ENCODE data around the gene CABP2.
"Not testable (repeated sequence)": the region's sequence is repeated elsewhere in the genome, so short reads cannot be mapped to it uniquely, and the experiment has no call there.

The CABP2 gene

DNA sequence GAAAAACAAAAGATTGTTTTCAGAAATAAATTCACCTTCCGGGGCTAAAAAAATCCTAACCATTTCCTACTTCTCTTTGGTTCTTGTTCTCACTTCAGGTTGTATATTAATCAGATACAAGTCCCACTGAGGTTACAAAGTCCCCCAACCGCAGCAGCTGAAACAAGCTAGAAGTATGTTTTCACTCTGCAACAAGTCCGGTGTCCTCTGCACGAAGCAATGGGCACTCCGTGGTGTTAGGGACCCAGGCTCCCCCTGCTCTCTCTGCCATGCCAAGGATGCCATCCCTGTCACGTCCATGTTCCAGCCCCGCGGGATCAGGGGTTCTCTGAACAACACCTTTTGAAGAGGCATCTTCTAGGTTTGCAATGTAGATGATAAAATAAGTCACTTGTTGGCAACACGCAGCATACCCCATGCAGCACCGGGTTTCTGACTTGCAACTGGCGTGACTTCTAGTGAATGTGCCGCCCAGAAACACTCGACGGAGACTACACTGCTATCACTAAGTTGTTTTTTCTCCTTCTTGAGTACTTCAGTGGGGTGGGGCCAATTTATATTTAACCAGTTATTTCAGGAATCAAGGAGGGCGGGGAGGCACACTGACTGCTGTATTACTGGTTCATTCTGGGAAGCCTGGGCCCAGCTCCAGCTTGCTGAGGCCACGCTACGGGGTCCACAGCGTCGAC is 35.0 kb upstream of the CABP2 start:
- Histone ChIP-seq H2AK5ac (ENCODE audit: low read length) (peak overlapping the region; percentile 24), H4K8ac (ENCODE audit: low read depth, low read length) (no peak overlapping the region), H3K36me3 (ENCODE audit: control insufficient read depth in 1 of 2, insufficient read depth in 2 of 2, low read length in 2 of 2) (no peaks in the 10 kb centered on the region), H3K27me3 (ENCODE audit: insufficient read depth, low read length) (no peaks in the 10 kb centered on the region), H3K18ac (ENCODE audit: low read length) (no peak overlapping the region), H3K27ac (ENCODE audit: low read depth, low read length) (no peak overlapping the region), H3K9me3 (ENCODE audit: insufficient read depth, low read depth, low read length) (no peaks in the 10 kb centered on the region), H2BK12ac (ENCODE audit: low read length) (no peak overlapping the region), H3K79me2 (ENCODE audit: control insufficient read depth, insufficient read depth, low read length, poor library complexity) (peaks cover 2% of the 10 kb centered on the region), H2AFZ (ENCODE audit: insufficient read depth, low read length, poor library complexity) (no peak overlapping the region), H3K79me1 (ENCODE audit: low read length) (peaks cover 15% of the 10 kb centered on the region), H3K4me3 (ENCODE audit: low read depth, low read length) (peak overlapping the region; percentile 40), H4K12ac (ENCODE audit: low read depth, low read length) (no peak overlapping the region), H3K4me2 (ENCODE audit: low read length) (no peak overlapping the region), H4K91ac (ENCODE audit: low read depth, low read length) (no peak overlapping the region), H3K9ac (ENCODE audit: low read length) (no peak overlapping the region), H2BK5ac (ENCODE audit: low read depth, low read length, poor library complexity) (no peak overlapping the region), H3K4me1 (ENCODE audit: control insufficient read depth in 1 of 2, insufficient read depth in 2 of 2, low read length in 2 of 2) (peaks cover 4 to 7% of the 10 kb centered on the region in 2 experiments), H2BK120ac (ENCODE audit: insufficient read depth, low read length, poor library complexity) (no peak overlapping the region), H3K23ac (ENCODE audit: low read length) (no peak overlapping the region), H3K4ac (ENCODE audit: low read depth, low read length) (no peak overlapping the region), H3K14ac (ENCODE audit: low read length) (no peak overlapping the region)
- no peak for DNase-seq
- WGBS (ENCODE audit: extremely low coverage, insufficient coverage, insufficient read length), result no CpG with 5 or more reads among the region's 19 CpGs

DNA sequence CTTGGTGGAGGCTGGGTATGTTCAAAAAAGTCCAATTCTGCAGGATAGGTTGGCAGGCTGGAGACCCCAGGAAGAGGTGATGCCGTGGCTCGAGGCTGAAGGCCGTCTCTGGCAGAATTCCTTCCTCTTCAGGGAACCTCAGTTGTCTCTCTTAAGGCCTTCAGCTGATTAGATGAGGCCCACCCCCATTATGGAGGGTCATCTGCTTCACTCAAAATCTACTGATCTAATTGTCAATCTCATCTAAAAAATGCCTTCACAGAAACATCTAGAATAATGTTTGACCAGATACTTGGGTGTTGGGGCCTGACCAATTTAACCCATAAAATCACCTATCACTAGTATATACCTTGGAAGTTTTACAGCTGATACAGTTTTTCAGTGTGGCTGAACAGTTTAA is 33.0 kb upstream of the CABP2 start:
- H3K9ac ChIP-seq (ENCODE audit: low read length), result no peak overlapping the region
- H3K79me1 ChIP-seq (ENCODE audit: low read length), result no peaks in the 10 kb centered on the region
- no peak overlapping the region for H2BK120ac ChIP-seq (ENCODE audit: insufficient read depth, low read length, poor library complexity)
- no peaks in the 10 kb centered on the region for H3K79me2 ChIP-seq (ENCODE audit: control insufficient read depth, insufficient read depth, low read length, poor library complexity)
- no peaks in the 10 kb centered on the region for H3K4me1 ChIP-seq (ENCODE audit: control insufficient read depth in 1 of 2, insufficient read depth in 2 of 2, low read length in 2 of 2)
- H2BK12ac ChIP-seq (ENCODE audit: low read length), result no peak overlapping the region
- no peak overlapping the region for H3K4me2 ChIP-seq (ENCODE audit: low read length)
- no peak overlapping the region for H2AK5ac ChIP-seq (ENCODE audit: low read length)
- no peak overlapping the region for H3K23ac ChIP-seq (ENCODE audit: low read length)
- H4K91ac ChIP-seq (ENCODE audit: low read depth, low read length), result no peak overlapping the region
- no peak overlapping the region for H2BK5ac ChIP-seq (ENCODE audit: low read depth, low read length, poor library complexity)
- H3K18ac ChIP-seq (ENCODE audit: low read length), result no peak overlapping the region
- H3K14ac ChIP-seq (ENCODE audit: low read length), result no peak overlapping the region
- no peaks in the 10 kb centered on the region for H3K27me3 ChIP-seq (ENCODE audit: insufficient read depth, low read length)
- H4K8ac ChIP-seq (ENCODE audit: low read depth, low read length), result no peak overlapping the region
- no peak overlapping the region for H4K12ac ChIP-seq (ENCODE audit: low read depth, low read length)
- no peaks in the 10 kb centered on the region for H3K36me3 ChIP-seq (ENCODE audit: control insufficient read depth in 1 of 2, insufficient read depth in 2 of 2, low read length in 2 of 2)
- no peak overlapping the region for H3K4me3 ChIP-seq (ENCODE audit: low read depth, low read length)
- DNase-seq, result no peak
- peaks cover 4% of the 10 kb centered on the region for H3K9me3 ChIP-seq (ENCODE audit: insufficient read depth, low read depth, low read length)
- no CpG with 5 or more reads among the region's 3 CpGs for WGBS (ENCODE audit: extremely low coverage, insufficient coverage, insufficient read length)
- H3K4ac ChIP-seq (ENCODE audit: low read depth, low read length), result no peak overlapping the region
- H2AFZ ChIP-seq (ENCODE audit: insufficient read depth, low read length, poor library complexity), result no peak overlapping the region
- H3K27ac ChIP-seq (ENCODE audit: low read depth, low read length), result no peak overlapping the region

DNA sequence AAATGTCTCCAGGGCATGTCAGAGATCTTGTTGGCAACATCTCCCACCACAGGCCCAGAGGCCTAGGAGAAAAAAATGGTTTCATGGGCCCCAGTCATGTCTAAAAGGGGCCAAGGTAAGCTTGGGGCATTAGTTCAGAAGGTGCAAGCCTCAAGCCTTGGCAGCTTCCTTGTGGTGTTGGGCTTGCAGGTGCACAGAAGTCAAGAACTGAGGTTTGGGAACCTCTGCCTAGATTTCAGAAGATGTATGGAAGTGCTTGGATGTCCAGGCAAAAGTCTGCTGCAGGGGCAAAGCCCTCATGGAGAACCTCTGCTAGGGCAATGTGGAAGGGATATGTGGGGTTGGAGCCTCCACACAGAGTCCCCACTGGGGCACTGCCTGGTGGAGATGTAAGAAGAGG is 28.5 kb upstream of the CABP2 start:
- not testable (repeated sequence) for H3K79me2 ChIP-seq (ENCODE audit: control insufficient read depth, insufficient read depth, low read length, poor library complexity); H3K14ac ChIP-seq (ENCODE audit: low read length); H4K8ac ChIP-seq (ENCODE audit: low read depth, low read length); H3K18ac ChIP-seq (ENCODE audit: low read length); H3K4ac ChIP-seq (ENCODE audit: low read depth, low read length); H3K4me2 ChIP-seq (ENCODE audit: low read length); H2BK12ac ChIP-seq (ENCODE audit: low read length); H4K91ac ChIP-seq (ENCODE audit: low read depth, low read length); H3K4me1 ChIP-seq (ENCODE audit: control insufficient read depth in 1 of 2, insufficient read depth in 2 of 2, low read length in 2 of 2); H3K9ac ChIP-seq (ENCODE audit: low read length); H3K27ac ChIP-seq (ENCODE audit: low read depth, low read length); DNase-seq; H4K12ac ChIP-seq (ENCODE audit: low read depth, low read length); H2AK5ac ChIP-seq (ENCODE audit: low read length); H3K79me1 ChIP-seq (ENCODE audit: low read length); H2BK120ac ChIP-seq (ENCODE audit: insufficient read depth, low read length, poor library complexity); H2AFZ ChIP-seq (ENCODE audit: insufficient read depth, low read length, poor library complexity); H3K9me3 ChIP-seq (ENCODE audit: insufficient read depth, low read depth, low read length); H2BK5ac ChIP-seq (ENCODE audit: low read depth, low read length, poor library complexity); H3K27me3 ChIP-seq (ENCODE audit: insufficient read depth, low read length); H3K4me3 ChIP-seq (ENCODE audit: low read depth, low read length); H3K36me3 ChIP-seq (ENCODE audit: control insufficient read depth in 1 of 2, insufficient read depth in 2 of 2, low read length in 2 of 2); H3K23ac ChIP-seq (ENCODE audit: low read length)

DNA sequence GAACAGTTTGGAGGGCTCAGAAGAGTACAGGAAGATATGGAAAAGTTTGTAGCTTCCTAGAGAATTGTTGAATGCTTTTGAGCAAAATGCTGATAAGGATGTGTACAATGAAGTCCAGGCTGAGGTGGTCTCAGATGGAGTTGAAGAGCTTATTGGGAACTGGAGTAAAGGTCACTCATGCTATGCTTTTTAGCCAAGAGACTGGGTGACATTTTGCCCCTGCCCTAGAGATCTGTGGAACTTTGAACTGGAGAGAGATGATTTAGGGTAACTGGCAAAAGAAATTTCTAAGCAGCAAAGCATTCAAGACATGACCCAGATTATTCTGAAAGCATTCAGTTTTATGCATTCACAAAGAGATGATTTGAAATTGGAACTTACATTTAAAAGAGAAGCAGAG is 27.9 kb upstream of the CABP2 start:
- H3K23ac ChIP-seq (ENCODE audit: low read length), result no peak overlapping the region
- no peak overlapping the region for H3K4ac ChIP-seq (ENCODE audit: low read depth, low read length)
- H3K27ac ChIP-seq (ENCODE audit: low read depth, low read length), result no peak overlapping the region
- no peaks in the 10 kb centered on the region for H3K79me2 ChIP-seq (ENCODE audit: control insufficient read depth, insufficient read depth, low read length, poor library complexity)
- no peaks in the 10 kb centered on the region for H3K4me1 ChIP-seq (ENCODE audit: control insufficient read depth in 1 of 2, insufficient read depth in 2 of 2, low read length in 2 of 2)
- H3K4me2 ChIP-seq (ENCODE audit: low read length), result no peak overlapping the region
- H3K79me1 ChIP-seq (ENCODE audit: low read length), result no peaks in the 10 kb centered on the region
- DNase-seq, result no peak
- no peak overlapping the region for H2AFZ ChIP-seq (ENCODE audit: insufficient read depth, low read length, poor library complexity)
- no peak overlapping the region for H3K4me3 ChIP-seq (ENCODE audit: low read depth, low read length)
- H4K8ac ChIP-seq (ENCODE audit: low read depth, low read length), result no peak overlapping the region
- H3K18ac ChIP-seq (ENCODE audit: low read length), result no peak overlapping the region
- H3K9ac ChIP-seq (ENCODE audit: low read length), result no peak overlapping the region
- no peak overlapping the region for H2BK5ac ChIP-seq (ENCODE audit: low read depth, low read length, poor library complexity)
- no peak overlapping the region for H2BK120ac ChIP-seq (ENCODE audit: insufficient read depth, low read length, poor library complexity)
- no peak overlapping the region for H2AK5ac ChIP-seq (ENCODE audit: low read length)
- H3K9me3 ChIP-seq (ENCODE audit: insufficient read depth, low read depth, low read length), result peaks cover 4% of the 10 kb centered on the region
- no peak overlapping the region for H2BK12ac ChIP-seq (ENCODE audit: low read length)
- no peaks in the 10 kb centered on the region for H3K27me3 ChIP-seq (ENCODE audit: insufficient read depth, low read length)
- no peak overlapping the region for H4K12ac ChIP-seq (ENCODE audit: low read depth, low read length)
- H3K36me3 ChIP-seq (ENCODE audit: control insufficient read depth in 1 of 2, insufficient read depth in 2 of 2, low read length in 2 of 2), result no peaks in the 10 kb centered on the region
- H3K14ac ChIP-seq (ENCODE audit: low read length), result no peak overlapping the region
- H4K91ac ChIP-seq (ENCODE audit: low read depth, low read length), result no peak overlapping the region

All from trophoblast cell (in vitro differentiated cells and primary cell).